ENCODE data around the gene PLOD1. TPM values are rescaled to one million over a fixed set of nuclear protein-coding genes. Genes with fewer than 3 reads are reported as not detected.

PLOD1 gene
- total RNA-seq, 4 donors from 2014 or later = 14.6 to 324 (median 55.8) TPM

DNA sequence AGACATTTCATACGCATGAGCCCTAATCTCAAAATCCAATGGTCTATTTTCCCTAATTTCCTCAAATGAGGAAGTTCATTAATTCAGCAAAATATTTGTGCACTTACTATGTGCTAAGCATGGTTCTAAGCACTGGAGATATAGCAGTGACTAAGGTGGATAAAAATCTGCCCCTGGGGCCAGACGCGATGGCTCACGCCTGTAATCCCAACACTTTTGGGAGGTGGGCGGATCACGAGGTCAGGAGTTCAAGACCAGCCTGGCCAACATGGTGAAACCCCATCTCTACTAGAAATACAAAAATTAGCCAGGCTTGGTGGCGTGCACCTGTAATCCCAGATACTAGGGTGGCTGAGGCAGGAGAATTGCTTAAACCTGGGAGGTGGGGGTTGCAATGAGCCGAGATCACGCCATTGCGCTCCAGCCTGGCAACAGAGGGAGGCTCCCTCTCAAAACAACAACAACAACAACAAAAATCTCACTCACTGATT, 80.5 kb downstream of the PLOD1 start:
- intact Hi-C loops (cut with DNase I; ENCODE audit: low total_unique reads) = no loop called here
- Histone ChIP-seq H3K4me3 (no peak overlapping the region), H3K4me1 (no peaks in the 10 kb centered on the region), H3K36me3 (no peaks in the 10 kb centered on the region), H3K27me3 (no peaks in the 10 kb centered on the region), H3K9me3 (no peaks in the 10 kb centered on the region), H3K27ac (no peak overlapping the region)
- TF ChIP-seq, protein P1, sequence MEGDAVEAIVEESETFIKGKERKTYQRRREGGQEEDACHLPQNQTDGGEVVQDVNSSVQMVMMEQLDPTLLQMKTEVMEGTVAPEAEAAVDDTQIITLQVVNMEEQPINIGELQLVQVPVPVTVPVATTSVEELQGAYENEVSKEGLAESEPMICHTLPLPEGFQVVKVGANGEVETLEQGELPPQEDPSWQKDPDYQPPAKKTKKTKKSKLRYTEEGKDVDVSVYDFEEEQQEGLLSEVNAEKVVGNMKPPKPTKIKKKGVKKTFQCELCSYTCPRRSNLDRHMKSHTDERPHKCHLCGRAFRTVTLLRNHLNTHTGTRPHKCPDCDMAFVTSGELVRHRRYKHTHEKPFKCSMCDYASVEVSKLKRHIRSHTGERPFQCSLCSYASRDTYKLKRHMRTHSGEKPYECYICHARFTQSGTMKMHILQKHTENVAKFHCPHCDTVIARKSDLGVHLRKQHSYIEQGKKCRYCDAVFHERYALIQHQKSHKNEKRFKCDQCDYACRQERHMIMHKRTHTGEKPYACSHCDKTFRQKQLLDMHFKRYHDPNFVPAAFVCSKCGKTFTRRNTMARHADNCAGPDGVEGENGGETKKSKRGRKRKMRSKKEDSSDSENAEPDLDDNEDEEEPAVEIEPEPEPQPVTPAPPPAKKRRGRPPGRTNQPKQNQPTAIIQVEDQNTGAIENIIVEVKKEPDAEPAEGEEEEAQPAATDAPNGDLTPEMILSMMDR (IDR thresholded peaks at IDR 0.05) = no peak
- no peak for TF ChIP-seq POLR2A (IDR thresholded peaks at IDR 0.05)
- DNase-seq = no peak

DNA sequence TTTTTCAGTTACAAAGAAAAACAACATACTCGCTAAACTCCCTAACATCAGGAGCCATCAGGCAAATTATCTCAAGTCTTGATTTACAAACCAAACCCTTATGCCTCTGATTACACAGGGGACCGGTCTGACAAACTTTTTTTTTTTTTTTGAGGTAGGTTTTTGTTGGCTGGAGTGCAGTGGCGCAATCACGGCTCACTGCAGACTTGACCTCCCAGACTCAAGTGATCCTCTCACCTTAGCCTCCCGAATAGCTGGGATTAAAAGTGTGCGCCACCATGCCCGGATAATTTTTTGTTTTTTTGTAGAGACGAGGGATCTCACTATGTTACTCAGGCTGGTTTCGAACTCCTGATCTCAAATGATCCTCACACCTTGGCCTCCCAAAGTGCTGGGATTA, 81.0 kb downstream of the PLOD1 start:
- Histone ChIP-seq H3K4me3 (no peak overlapping the region), H3K9me3 (no peaks in the 10 kb centered on the region), H3K27me3 (no peaks in the 10 kb centered on the region), H3K4me1 (no peaks in the 10 kb centered on the region), H3K36me3 (no peaks in the 10 kb centered on the region), H3K27ac (no peak overlapping the region)
- DNase-seq = no peak
- TF ChIP-seq POLR2A (IDR thresholded peaks at IDR 0.05) = no peak
- TF ChIP-seq, protein P1 (IDR thresholded peaks at IDR 0.05) = no peak
- intact Hi-C loops (cut with DNase I; ENCODE audit: low total_unique reads) = no loop called here

DNA sequence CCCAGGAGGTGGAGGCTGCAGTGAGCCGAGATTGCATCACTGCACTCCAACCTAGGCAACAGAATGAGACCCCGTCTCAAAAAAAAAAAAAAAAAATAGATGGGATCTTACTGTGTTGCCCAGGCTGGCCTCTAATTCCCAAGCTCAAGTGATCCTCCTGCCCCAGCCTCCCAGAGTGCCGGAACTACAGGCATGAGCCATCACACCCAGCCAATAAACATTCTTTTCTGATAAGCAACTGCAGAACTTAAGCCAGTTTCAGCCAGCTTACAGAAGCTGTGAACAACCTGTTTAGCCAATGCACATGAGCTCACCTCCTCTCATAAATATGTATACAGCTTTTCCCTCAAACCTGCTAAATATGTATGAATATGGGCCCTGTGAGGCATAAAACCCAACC, 81.7 kb downstream of the PLOD1 start:
- Histone ChIP-seq H3K27me3 (no peaks in the 10 kb centered on the region), H3K27ac (no peak overlapping the region), H3K9me3 (no peaks in the 10 kb centered on the region), H3K4me1 (no peaks in the 10 kb centered on the region), H3K36me3 (no peaks in the 10 kb centered on the region), H3K4me3 (no peak overlapping the region)
- DNase-seq = no peak
- intact Hi-C loops (cut with DNase I; ENCODE audit: low total_unique reads) = no loop called here
- no peak for TF ChIP-seq POLR2A (IDR thresholded peaks at IDR 0.05)
- TF ChIP-seq, protein P1 (IDR thresholded peaks at IDR 0.05) = no peak

DNA sequence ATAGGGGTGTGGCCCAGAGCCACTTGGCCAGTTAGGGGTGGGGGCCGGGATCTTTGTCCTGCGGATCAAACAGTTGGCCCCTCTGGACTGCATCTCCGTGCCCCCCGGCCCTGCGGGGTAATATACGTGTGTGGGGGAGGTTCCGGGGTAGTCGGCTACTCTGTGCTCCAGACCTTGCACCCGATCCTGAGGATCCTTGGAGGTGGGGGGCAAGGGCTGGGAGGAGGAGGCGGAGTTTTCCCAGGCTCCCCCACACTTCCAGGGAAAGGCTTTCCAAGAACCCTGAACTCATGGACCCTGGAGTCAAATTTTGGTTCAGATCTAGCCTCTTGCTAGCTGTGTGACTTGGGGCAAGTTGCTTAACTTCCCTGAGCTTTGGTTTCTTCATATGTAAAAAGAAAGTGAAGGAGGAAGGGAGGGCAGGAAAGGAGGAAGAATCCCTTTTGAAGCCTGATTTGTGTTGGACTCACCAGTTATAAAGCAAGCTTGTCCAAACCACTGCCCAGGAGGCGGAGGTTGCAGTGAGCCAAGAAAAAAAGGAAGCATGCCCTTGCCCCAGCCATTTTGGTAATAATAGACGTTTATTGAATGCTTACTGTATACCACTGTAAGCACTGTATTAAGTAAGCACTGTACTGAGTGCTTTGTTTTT, 85.5 kb downstream of the PLOD1 start:
- no peak for DNase-seq
- Histone ChIP-seq H3K4me1 (no peaks in the 10 kb centered on the region), H3K9me3 (no peaks in the 10 kb centered on the region), H3K36me3 (no peaks in the 10 kb centered on the region), H3K27ac (peak overlapping the region; percentile 74 to 85), H3K4me3 (peak overlapping the region; percentile 94 to 95), H3K27me3 (no peaks in the 10 kb centered on the region)
- intact Hi-C loops (cut with DNase I; ENCODE audit: low total_unique reads) = no loop called here
- TF ChIP-seq, protein P1 (IDR thresholded peaks at IDR 0.05) = no peak

DNA sequence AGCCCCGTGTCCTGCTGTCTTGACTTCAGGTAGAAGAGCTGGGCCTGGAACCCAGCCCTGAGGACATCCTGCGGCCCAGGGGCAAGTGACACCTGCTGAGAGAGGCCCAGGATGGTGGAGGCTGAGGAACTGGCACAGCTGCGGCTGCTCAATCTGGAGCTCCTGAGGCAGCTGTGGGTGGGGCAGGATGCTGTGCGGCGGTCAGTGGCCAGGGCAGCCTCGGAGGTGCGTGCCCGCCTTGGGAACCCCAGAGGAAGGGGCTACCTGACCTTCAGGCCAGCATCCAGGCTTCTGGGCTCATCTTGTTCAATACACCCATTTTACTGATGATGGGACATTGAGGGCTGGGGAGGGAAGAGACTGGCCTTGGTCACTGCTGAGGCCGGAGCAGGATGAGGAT, 87.1 kb downstream of the PLOD1 start:
- TF ChIP-seq, protein P1 (IDR thresholded peaks at IDR 0.05) = no peak
- TF ChIP-seq POLR2A (IDR thresholded peaks at IDR 0.05) = no peak
- Histone ChIP-seq H3K27me3 (no peaks in the 10 kb centered on the region), H3K4me3 (no peak overlapping the region), H3K36me3 (no peaks in the 10 kb centered on the region), H3K27ac (no peak overlapping the region), H3K4me1 (no peaks in the 10 kb centered on the region), H3K9me3 (no peaks in the 10 kb centered on the region)
- no peak for DNase-seq
- intact Hi-C loops (cut with DNase I; ENCODE audit: low total_unique reads) = no loop called here

Data from uterus (tissue), 4 donors.